Mucosa of descending colon (tissue), 3 donors: Measurements from ENCODE around the gene KCNH5. TPM values are rescaled to one million over a fixed set of nuclear protein-coding genes. Genes with fewer than 3 reads are reported as not detected.

ENCODE experiments used
- ATAC-seq: fragments of 200-7000 bp; cut with Tn5 transposase; one replicate; pipeline ENCODE4 v1.9.1; 2020; ENCODE audit warnings: mild to moderate bottlenecking, moderate library complexity
- DNase-seq, 3 donors: peaks; one replicate each; pipeline ENCODE4 v3.0.0-alpha.2; 2020
- H3K36me3 ChIP-seq: fragments of 200-600 bp; one replicate; pipeline ENCODE4 v1.8.0; 2021; ENCODE audit warnings: low read depth, mild to moderate bottlenecking
- H3K4me1 ChIP-seq: fragments of 200-600 bp; one replicate; pipeline ENCODE4 v1.8.0; 2021; ENCODE audit warnings: low read depth, mild to moderate bottlenecking
- H3K4me3 ChIP-seq: fragments of 200-600 bp; one replicate; pipeline ENCODE4 v1.8.0; 2021; ENCODE audit warnings: mild to moderate bottlenecking
- H3K9me3 ChIP-seq: fragments of 200-600 bp; one replicate; pipeline ENCODE4 v1.8.0; 2021; ENCODE audit warnings: mild to moderate bottlenecking
- CTCF ChIP-seq: fragments of 200-600 bp; IDR thresholded peaks from one replicate; pipeline ENCODE4 v1.8.0; 2022; ENCODE audit warnings: antibody characterized with exemption, mild to moderate bottlenecking
- intact Hi-C, 2 donors: fragments of 100-400 bp; cut with DNase I in 1 of 2; cut with micrococcal nuclease in 1 of 2; formaldehyde crosslinking; loops; one replicate each; pipeline versions ENCODE4 v1.11.0 to v1.11.1; 2022; cut with DNase I, micrococcal nuclease
- total RNA-seq, 3 donors: library from RNA; stranded (reverse); fragmentation: NEBNext Ultra II Directional in 2 of 3; extraction: Animal tissue kit (Norgen Biotek cat#: 25700) in 2 of 3; gene quantifications; one replicate each; pipeline versions ENCODE4 v1.2.1 to v1.2.4, GENCODE V29; 2021 to 2023
- donor health status: DM: no; HTN: no; CAD: no; lungs with moderate emphysema.
- donor health status: DM: no; HTN: no; CAD: no.
- donor health status: DM: no; HTN: yes; CAD: no.

Gene KCNH5
- total RNA-seq, 3 donors from 2014 or later, result 0.28 TPM; not detected in 2

- no peak for DNase-seq
- intact Hi-C loops, result no loop called here
- TF ChIP-seq CTCF, result no peak
- H3K4me1 ChIP-seq, result no peaks in the 10 kb centered on the region
- ATAC-seq, result no peak
- H3K36me3 ChIP-seq, result no peaks in the 10 kb centered on the region
- H3K9me3 ChIP-seq, result peaks cover 17% of the 10 kb centered on the region
- H3K4me3 ChIP-seq, result no peak overlapping the region
Measured at GRCh38 chr14:62709773-62710172, 335.5 kb downstream of the KCNH5 start.

- ATAC-seq, result no peak
- H3K36me3 ChIP-seq, result no peaks in the 10 kb centered on the region
- DNase-seq, result no peak
- intact Hi-C loops, result no loop called here
- H3K4me3 ChIP-seq, result no peak overlapping the region
- no peaks in the 10 kb centered on the region for H3K4me1 ChIP-seq
- H3K9me3 ChIP-seq, result peaks cover 14% of the 10 kb centered on the region
- TF ChIP-seq CTCF, result no peak
Measured at GRCh38 chr14:62706217-62706616, 339.0 kb downstream of the KCNH5 start.

- Histone ChIP-seq H3K9me3 (peaks cover 14% of the 10 kb centered on the region), H3K4me1 (no peaks in the 10 kb centered on the region), H3K36me3 (no peaks in the 10 kb centered on the region), H3K4me3 (no peak overlapping the region)
- DNase-seq, result no peak
- no peak for TF ChIP-seq CTCF
- no peak for ATAC-seq
- intact Hi-C loops, result no loop called here
Measured at GRCh38 chr14:62697461-62697860, 347.8 kb downstream of the KCNH5 start.

- Histone ChIP-seq H3K4me1 (no peaks in the 10 kb centered on the region), H3K4me3 (no peak overlapping the region), H3K9me3 (peaks cover 14% of the 10 kb centered on the region), H3K36me3 (no peaks in the 10 kb centered on the region)
- DNase-seq (no peak), ATAC-seq (no peak)
- no peak for TF ChIP-seq CTCF
- intact Hi-C loops, result no loop called here
Measured at GRCh38 chr14:62696929-62697328, 348.3 kb downstream of the KCNH5 start.

- TF ChIP-seq CTCF, result no peak
- Histone ChIP-seq H3K9me3 (peaks cover 14% of the 10 kb centered on the region), H3K4me3 (no peak overlapping the region), H3K4me1 (no peaks in the 10 kb centered on the region), H3K36me3 (no peaks in the 10 kb centered on the region)
- intact Hi-C loops, result no loop called here
- DNase-seq (no peak), ATAC-seq (no peak)
Measured at GRCh38 chr14:62696331-62696924, 348.8 kb downstream of the KCNH5 start.

GRCh38 chr14:62694075-62694474 is 351.2 kb downstream of the KCNH5 start:
- Histone ChIP-seq H3K36me3 (no peaks in the 10 kb centered on the region), H3K4me3 (no peak overlapping the region), H3K4me1 (no peaks in the 10 kb centered on the region), H3K9me3 (peaks cover 19% of the 10 kb centered on the region)
- DNase-seq (no peak), ATAC-seq (no peak)
- TF ChIP-seq CTCF, result no peak
- intact Hi-C loops, result no loop called here
